B cell (primary cell): ENCODE measurements around the gene CXXC1. TPM values are rescaled to one million over a fixed set of nuclear protein-coding genes. Genes with fewer than 3 reads are reported as not detected.

Experiments
- ATAC-seq: fragments of 200-7000 bp; cut with Tn5 transposase; one replicate; pipeline ENCODE4 v1.10.0; 2021; ENCODE audit warnings: low read depth, mild to moderate bottlenecking, moderate number of reproducible peaks, moderate library complexity
- CTCF ChIA-PET: fragments of 350-600 bp; sonication (Branson Sonifier 250); formaldehyde crosslinking; loops from one replicate; lab custom pipeline; 2021; ENCODE audit warnings: antibody characterized with exemption, inconsistent platforms; lab: Charles Lee
- POLR2A ChIA-PET: fragments of 350-600 bp; sonication (Branson Sonifier 250); formaldehyde crosslinking; loops from one replicate; lab custom pipeline; 2021; ENCODE audit warnings: antibody characterized with exemption; lab: Charles Lee
- DNase-seq: peaks from one replicate; pipeline ENCODE4 v3.0.0; 2013
- H2AFZ ChIP-seq: 2 replicates; pipeline ENCODE4 v1.6.1; 2012; ENCODE audit warnings: mild to moderate bottlenecking, low read depth, low read length; ENCODE audit not compliant: insufficient read depth, poor library complexity, severe bottlenecking
- H3K27ac ChIP-seq, 2 donors: 1 replicate in 1 of 2; 2 replicates in 1 of 2; pipeline ENCODE4 v1.5.1; 2012 to 2013; ENCODE audit warnings: low read length in 2 of 2, mild to moderate bottlenecking in 2 of 2, moderate library complexity in 1 of 2
- H3K27me3 ChIP-seq, 4 experiments: fragments of 200-600 bp in 1 of 4; sonication (generic) in 1 of 4; replicated peaks in 1 of 4; 1 replicate in 2 of 4; 2 replicates in 2 of 4; pipeline versions ENCODE4 v1.6.1 to v1.7.0; 2013 to 2016; ENCODE audit warnings: low read length in 3 of 4, mild to moderate bottlenecking in 2 of 4, mixed read lengths in 1 of 4, moderate library complexity in 1 of 4; ENCODE audit not compliant: insufficient read depth in 4 of 4, control insufficient read depth in 3 of 4; ENCODE audit errors: control extremely low read depth in 1 of 4
- H3K36me3 ChIP-seq, 2 experiments: replicated peaks in 1 of 2; 1 replicate in 1 of 2; 2 replicates in 1 of 2; pipeline versions ENCODE4 v1.6.1 to v1.7.1; 2013; ENCODE audit warnings: low read length in 1 of 2; ENCODE audit not compliant: insufficient read depth in 2 of 2, control insufficient read depth in 1 of 2; ENCODE audit errors: control extremely low read depth in 1 of 2, extremely low read depth in 1 of 2
- H3K4me1 ChIP-seq, 2 donors: fragments of 200-600 bp in 1 of 2; sonication (generic) in 1 of 2; 1 replicate in 1 of 2; 2 replicates in 1 of 2; pipeline versions ENCODE4 v1.5.1 to v1.6.1; 2013 to 2017; ENCODE audit warnings: low read length in 2 of 2; ENCODE audit not compliant: control insufficient read depth in 2 of 2, insufficient read depth in 2 of 2
- H3K4me2 ChIP-seq: replicated peaks from 2 replicates; pipeline ENCODE3; 2012; ENCODE audit warnings: mild to moderate bottlenecking, low read depth, low read length; ENCODE audit not compliant: poor library complexity, severe bottlenecking
- H3K4me3 ChIP-seq, 5 experiments: fragments of 200-600 bp in 1 of 5; sonication (generic) in 1 of 5; 1 replicate in 3 of 5; 2 replicates in 2 of 5; pipeline versions ENCODE4 v1.5.1 to v1.7.0; 2011 to 2016; ENCODE audit warnings: low read length in 4 of 5, mild to moderate bottlenecking in 4 of 5, low read depth in 2 of 5, control low read depth in 1 of 5, moderate library complexity in 1 of 5; ENCODE audit not compliant: insufficient read depth in 1 of 5; ENCODE audit errors: control extremely low read depth in 1 of 5, extremely low read depth in 1 of 5
- H3K79me2 ChIP-seq: fragments of 200-600 bp; sonication (generic); one replicate; pipeline ENCODE4 v1.6.0; 2016; ENCODE audit warnings: low read length; ENCODE audit not compliant: control insufficient read depth, insufficient read depth
- H3K9ac ChIP-seq: fragments of 200-600 bp; sonication (generic); 2 replicates; pipeline ENCODE4 v1.6.1; 2017; ENCODE audit warnings: mild to moderate bottlenecking, low read length, moderate library complexity
- H3K9me3 ChIP-seq, 3 donors: one replicate each; pipeline versions ENCODE4 v1.6.1 to v1.7.1; 2013; ENCODE audit warnings: low read length in 2 of 3; ENCODE audit not compliant: control insufficient read depth in 2 of 3, insufficient read depth in 1 of 3; ENCODE audit errors: control extremely low read depth in 1 of 3
- H4K20me1 ChIP-seq: 2 replicates; pipeline ENCODE4 v1.6.0; 2012; ENCODE audit warnings: mild to moderate bottlenecking, low read length; ENCODE audit not compliant: insufficient read depth, control insufficient read depth, poor library complexity, severe bottlenecking
- H3K27ac Mint-ChIP-seq: one replicate; pipeline ENCODE4 v1.8.0; 2021; ENCODE audit warnings: mixed read lengths
- H3K27me3 Mint-ChIP-seq: one replicate; pipeline ENCODE4 v1.8.0; 2021; ENCODE audit warnings: mixed read lengths
- H3K4me1 Mint-ChIP-seq: one replicate; pipeline ENCODE4 v1.8.0; 2021; ENCODE audit warnings: mixed read lengths
- H3K4me3 Mint-ChIP-seq: one replicate; pipeline ENCODE4 v1.8.0; 2021; ENCODE audit warnings: mixed read lengths
- H3K9me3 Mint-ChIP-seq: one replicate; pipeline ENCODE4 v1.8.0; 2022; ENCODE audit warnings: mixed read lengths; ENCODE audit not compliant: insufficient read depth
- CTCF ChIP-seq: fragments of 200-600 bp; IDR thresholded peaks from one replicate; pipeline ENCODE4 v1.8.0; 2022; ENCODE audit warnings: antibody characterized with exemption, mild to moderate bottlenecking
- EZH2 ChIP-seq: IDR thresholded peaks from 2 replicates; pipeline ENCODE4 v1.6.1; 2012; ENCODE audit warnings: borderline replicate concordance, low read depth, mild to moderate bottlenecking, moderate library complexity, low read length; ENCODE audit not compliant: insufficient read depth, poor library complexity, severe bottlenecking
- WGBS: methylation state at CpG from one replicate; pipeline ENCODE4 v1.1.5; 2013; ENCODE audit warnings: missing lambda C conversion rate; ENCODE audit not compliant: insufficient coverage; 5-methylcytosine and 5-hydroxymethylcytosine counted together
- intact Hi-C: fragments of 100-400 bp; cut with micrococcal nuclease; formaldehyde crosslinking; loops from one replicate; pipeline ENCODE4 v1.10.0; 2022
- polyA plus RNA-seq: library from polyadenylated mRNA; depleted of rRNA; stranded (reverse); fragments of >200 nt; gene quantifications from 2 replicates; pipeline ENCODE4 v1.2.3, GENCODE V29; 2012
- total RNA-seq, 2 donors: library from RNA; stranded (reverse); fragments of 120-200 nt in 1 of 2; gene quantifications; 1 replicate in 1 of 2; 2 replicates in 1 of 2; pipeline versions ENCODE4 v1.2.3 to v1.2.4, GENCODE V29; 2013 to 2022

CXXC1 gene
- total and polyA plus RNA-seq, 2 donors (not counting 1 experiment from before 2014, with no cell fraction given): 157 to 306 TPM

- peaks cover 21% of the 10 kb centered on the region for H4K20me1 ChIP-seq
- peaks cover 2 to 3% of the 10 kb centered on the region in 2 donors for H3K4me1 ChIP-seq
- H3K36me3 ChIP-seq: peaks cover 2 to 90% of the 10 kb centered on the region in 2 experiments
- TF ChIP-seq EZH2 (no peak), CTCF (no peak)
- POLR2A ChIA-PET: no interaction called here
- no peak overlapping the region for H3K27ac ChIP-seq
- H3K27me3 ChIP-seq: no peaks in the 10 kb centered on the region
- CTCF ChIA-PET: interaction anchor here (1.4 kb wide), 1 partner anchor 83 kb away, joined by 5 read pairs; no protein-coding TSS in a partner anchor
- H3K79me2 ChIP-seq: peaks cover 26% of the 10 kb centered on the region
- no peak overlapping the region for H3K9ac ChIP-seq
- Mint-ChIP-seq H3K9me3 (no peaks in the 10 kb centered on the region), H3K4me1 (peaks cover 5% of the 10 kb centered on the region), H3K27ac (no peak overlapping the region), H3K4me3 (no peak overlapping the region), H3K27me3 (no peaks in the 10 kb centered on the region)
- ATAC-seq (no peak), DNase-seq (no peak)
- H3K4me2 ChIP-seq: no peak overlapping the region
- no peak overlapping the region for H3K4me3 ChIP-seq
- 100% methylated on average over 13 of the region's 17 CpGs for WGBS
- H2AFZ ChIP-seq: no peak overlapping the region
- no peaks in the 10 kb centered on the region for H3K9me3 ChIP-seq
- intact Hi-C loops: no loop called here
Observed at GRCh38 chr18:50274044-50274442, 13.4 kb downstream of the CXXC1 start.

GRCh38 chr18:50273203-50274043, 14.1 kb downstream of the CXXC1 start:
- ATAC-seq: no peak
- Histone ChIP-seq H3K4me2 (no peak overlapping the region), H4K20me1 (peaks cover 21% of the 10 kb centered on the region), H3K79me2 (peaks cover 24% of the 10 kb centered on the region), H3K4me1 (peaks cover 0 to 3% of the 10 kb centered on the region in 2 donors), H3K36me3 (peaks cover 2 to 89% of the 10 kb centered on the region in 2 experiments), H3K27ac (no peak overlapping the region), H3K4me3 (no peak overlapping the region), H3K27me3 (no peaks in the 10 kb centered on the region), H3K9ac (no peak overlapping the region), H3K9me3 (no peaks in the 10 kb centered on the region), H2AFZ (no peak overlapping the region)
- intact Hi-C loops: no loop called here
- Mint-ChIP-seq H3K27me3 (no peaks in the 10 kb centered on the region), H3K9me3 (no peaks in the 10 kb centered on the region), H3K4me3 (no peak overlapping the region), H3K4me1 (peaks cover 4% of the 10 kb centered on the region), H3K27ac (no peak overlapping the region)
- no peak for DNase-seq
- 97% methylated on average over 22 of the region's 23 CpGs for WGBS
- ChIA-PET POLR2A (no interaction called here), CTCF (interaction anchor here (1.4 kb wide), 1 partner anchor 84 kb away, joined by 5 read pairs; no protein-coding TSS in a partner anchor)
- no peak for TF ChIP-seq CTCF
- TF ChIP-seq EZH2: no peak
